ENCODE results near the gene CEP126. TPM values are rescaled to one million over a fixed set of nuclear protein-coding genes. Genes with fewer than 3 reads are reported as not detected.

CEP126 gene
- total and polyA plus RNA-seq, 2 of the 13 experiments (the other 11 are each of a cell fraction or from before 2014, with no cell fraction given): 1.4 to 1.7 TPM

- peak; percentile 54; the same call in 1 of the 2 replicates for TF ChIP-seq ZBTB26 (CRISPR knock-in tag; IDR thresholded peaks at IDR 0.05; ENCODE audit: borderline replicate concordance)
- TF ChIP-seq KDM6A (CRISPR knock-in tag; IDR thresholded peaks at IDR 0.05; ENCODE audit: low read depth): peak; percentile 83
- TF ChIP-seq ZMYM3 (CRISPR knock-in tag; IDR thresholded peaks at IDR 0.05): peak; percentile 97
- peak; percentile 96 for TF ChIP-seq RERE (CRISPR knock-in tag; IDR thresholded peaks at IDR 0.05; ENCODE audit: low read depth)
- TF ChIP-seq BCL6 (CRISPR knock-in tag; IDR thresholded peaks at IDR 0.05): peak; percentile 93
- peak; percentile 71; the same call in 1 of the 2 replicates for TF ChIP-seq ZFP1 (CRISPR knock-in tag; IDR thresholded peaks at IDR 0.05)
- TF ChIP-seq ZFP36L1 (CRISPR knock-in tag; IDR thresholded peaks at IDR 0.05): 0 out of 2 replicates have a peak, but pooled peaks have one; percentile 57
- peak; percentile 97 for TF ChIP-seq ARID5B (CRISPR knock-in tag; IDR thresholded peaks at IDR 0.05)
- peak; percentile 45; the same call in 1 of the 2 replicates for TF ChIP-seq ONECUT2 (CRISPR knock-in tag; IDR thresholded peaks at IDR 0.05)
- peak; percentile 91 for TF ChIP-seq FOXP1 (IDR thresholded peaks at IDR 0.05)
- TF ChIP-seq FOXP1 (CRISPR knock-in tag; IDR thresholded peaks at IDR 0.05): peak; percentile 98
Observed at GRCh38 chr11:101994052-101994469, 79.3 kb downstream of the CEP126 start (continued).

Measured in HepG2 (cell line).